GM12875 (cell line): ENCODE data around the gene AHDC1.

Experiments used
- H3K4me3 ChIP-seq: one replicate; pipeline ENCODE4 v1.5.1; 2011; ENCODE audit warnings: low read depth, low read length, control low read depth
- CTCF ChIP-seq: IDR thresholded peaks from 2 replicates; pipeline ENCODE4 v1.5.1; 2011; ENCODE audit warnings: low read depth, mild to moderate bottlenecking, control low read depth, inconsistent platforms, low read length, moderate library complexity, borderline replicate concordance; ENCODE audit not compliant: insufficient read depth

Gene AHDC1

GRCh38 chr1:27517907-27518718 is 85.8 kb downstream of the AHDC1 start:
- TF ChIP-seq CTCF, result no peak
- no peak overlapping the region for H3K4me3 ChIP-seq

- H3K4me3 ChIP-seq, result no peak overlapping the region
- no peak for TF ChIP-seq CTCF
Observed at GRCh38 chr1:27517301-27517700, 86.6 kb downstream of the AHDC1 start.

- no peak overlapping the region for H3K4me3 ChIP-seq
- no peak for TF ChIP-seq CTCF
Observed at GRCh38 chr1:27515626-27516025, 88.3 kb downstream of the AHDC1 start.

- TF ChIP-seq CTCF, result no peak
- no peak overlapping the region for H3K4me3 ChIP-seq
Observed at GRCh38 chr1:27513958-27514357, 90.0 kb downstream of the AHDC1 start.

GRCh38 chr1:27513528-27513927 is 90.4 kb downstream of the AHDC1 start:
- TF ChIP-seq CTCF, result no peak
- H3K4me3 ChIP-seq, result no peak overlapping the region

- no peak overlapping the region for H3K4me3 ChIP-seq
- TF ChIP-seq CTCF, result no peak
Observed at GRCh38 chr1:27509127-27510080, 94.5 kb downstream of the AHDC1 start.
